Loucy (cell line): ENCODE results near the gene NIT2.
A peak's percentile ranks its signal among the peaks of the same experiment; 100 is the strongest.

Experiments used
- EZH2phosphoT487 ChIP-seq: fragments of 200-600 bp; IDR thresholded peaks from 2 replicates; pipeline ENCODE4 v1.6.1; 2018; ENCODE audit warnings: antibody characterized with exemption, mild to moderate bottlenecking, moderate library complexity, borderline replicate concordance
- TF ChIP-seq, protein P1 (sequence below): fragments of 200-600 bp; sonication (generic); conservative IDR thresholded peaks from 2 replicates; pipeline ENCODE4 v1.5.1; 2014; ENCODE audit warnings: mild to moderate bottlenecking, antibody characterized with exemption, low read length

GRCh38 chr3:100316641-100317069 lies 17.9 kb upstream of the NIT2 start:
- TF ChIP-seq, protein P1, sequence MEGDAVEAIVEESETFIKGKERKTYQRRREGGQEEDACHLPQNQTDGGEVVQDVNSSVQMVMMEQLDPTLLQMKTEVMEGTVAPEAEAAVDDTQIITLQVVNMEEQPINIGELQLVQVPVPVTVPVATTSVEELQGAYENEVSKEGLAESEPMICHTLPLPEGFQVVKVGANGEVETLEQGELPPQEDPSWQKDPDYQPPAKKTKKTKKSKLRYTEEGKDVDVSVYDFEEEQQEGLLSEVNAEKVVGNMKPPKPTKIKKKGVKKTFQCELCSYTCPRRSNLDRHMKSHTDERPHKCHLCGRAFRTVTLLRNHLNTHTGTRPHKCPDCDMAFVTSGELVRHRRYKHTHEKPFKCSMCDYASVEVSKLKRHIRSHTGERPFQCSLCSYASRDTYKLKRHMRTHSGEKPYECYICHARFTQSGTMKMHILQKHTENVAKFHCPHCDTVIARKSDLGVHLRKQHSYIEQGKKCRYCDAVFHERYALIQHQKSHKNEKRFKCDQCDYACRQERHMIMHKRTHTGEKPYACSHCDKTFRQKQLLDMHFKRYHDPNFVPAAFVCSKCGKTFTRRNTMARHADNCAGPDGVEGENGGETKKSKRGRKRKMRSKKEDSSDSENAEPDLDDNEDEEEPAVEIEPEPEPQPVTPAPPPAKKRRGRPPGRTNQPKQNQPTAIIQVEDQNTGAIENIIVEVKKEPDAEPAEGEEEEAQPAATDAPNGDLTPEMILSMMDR, result peak; percentile 72
- no peak for TF ChIP-seq EZH2phosphoT487
